ENCODE measurements around the gene GSC.

DNA sequence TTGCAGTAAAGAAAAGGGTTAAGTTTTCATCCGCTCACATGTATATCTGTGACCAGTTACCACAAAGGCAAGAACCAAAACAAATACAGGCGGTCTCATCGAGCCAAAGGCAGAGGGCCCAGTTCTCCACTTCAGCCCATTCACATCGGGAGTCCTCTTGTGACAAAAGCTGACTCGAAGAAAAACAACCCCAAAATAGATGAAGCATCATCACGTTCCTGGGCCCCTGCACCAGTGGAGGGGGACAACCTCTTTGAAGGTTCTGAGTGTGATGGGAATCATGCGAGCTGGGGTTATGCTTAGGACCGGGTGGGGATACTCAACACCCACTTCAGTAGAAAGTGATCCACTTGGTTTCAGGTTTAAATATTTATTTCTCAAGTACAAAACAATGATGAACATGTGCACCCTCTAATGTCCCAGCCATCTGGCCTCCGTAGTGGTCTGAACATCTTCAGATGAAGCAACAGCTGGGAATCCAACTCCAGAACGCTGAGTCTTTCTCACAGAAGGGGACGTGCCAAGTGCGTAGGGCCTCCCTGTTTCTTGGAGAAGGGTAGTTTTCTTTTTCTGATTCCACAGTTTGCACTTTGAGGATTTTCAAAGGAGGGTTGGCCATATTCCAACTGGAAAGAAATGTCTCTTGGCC, 8.4 kb downstream of the GSC start:
- TF ChIP-seq, protein P1, sequence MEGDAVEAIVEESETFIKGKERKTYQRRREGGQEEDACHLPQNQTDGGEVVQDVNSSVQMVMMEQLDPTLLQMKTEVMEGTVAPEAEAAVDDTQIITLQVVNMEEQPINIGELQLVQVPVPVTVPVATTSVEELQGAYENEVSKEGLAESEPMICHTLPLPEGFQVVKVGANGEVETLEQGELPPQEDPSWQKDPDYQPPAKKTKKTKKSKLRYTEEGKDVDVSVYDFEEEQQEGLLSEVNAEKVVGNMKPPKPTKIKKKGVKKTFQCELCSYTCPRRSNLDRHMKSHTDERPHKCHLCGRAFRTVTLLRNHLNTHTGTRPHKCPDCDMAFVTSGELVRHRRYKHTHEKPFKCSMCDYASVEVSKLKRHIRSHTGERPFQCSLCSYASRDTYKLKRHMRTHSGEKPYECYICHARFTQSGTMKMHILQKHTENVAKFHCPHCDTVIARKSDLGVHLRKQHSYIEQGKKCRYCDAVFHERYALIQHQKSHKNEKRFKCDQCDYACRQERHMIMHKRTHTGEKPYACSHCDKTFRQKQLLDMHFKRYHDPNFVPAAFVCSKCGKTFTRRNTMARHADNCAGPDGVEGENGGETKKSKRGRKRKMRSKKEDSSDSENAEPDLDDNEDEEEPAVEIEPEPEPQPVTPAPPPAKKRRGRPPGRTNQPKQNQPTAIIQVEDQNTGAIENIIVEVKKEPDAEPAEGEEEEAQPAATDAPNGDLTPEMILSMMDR (IDR thresholded peaks at IDR 0.05) = no peak
- TF ChIP-seq POLR2A (IDR thresholded peaks at IDR 0.05) (no peak), POLR2AphosphoS5 (IDR thresholded peaks at IDR 0.05; ENCODE audit: insufficient read depth in 1 of 2, low read depth in 1 of 2) (no peak)

Measured in vagina (tissue), 2 donors.